HUDEP-2 (cell line): ENCODE data around the gene DNAJB6.
A peak's percentile ranks its signal among the peaks of the same experiment; 100 is the strongest.

Experiments used
- DNase-seq, 76 experiments: peaks; one replicate each; lab custom pipeline; 2025; ENCODE audit not compliant: unreplicated experiment in 76 of 76; lab: John Stamatoyannopoulos, UW

DNAJB6 gene

GRCh38 chr7:157425137-157425731, 88.4 kb downstream of the DNAJB6 start:
- DNase-seq, result no peak

DNA sequence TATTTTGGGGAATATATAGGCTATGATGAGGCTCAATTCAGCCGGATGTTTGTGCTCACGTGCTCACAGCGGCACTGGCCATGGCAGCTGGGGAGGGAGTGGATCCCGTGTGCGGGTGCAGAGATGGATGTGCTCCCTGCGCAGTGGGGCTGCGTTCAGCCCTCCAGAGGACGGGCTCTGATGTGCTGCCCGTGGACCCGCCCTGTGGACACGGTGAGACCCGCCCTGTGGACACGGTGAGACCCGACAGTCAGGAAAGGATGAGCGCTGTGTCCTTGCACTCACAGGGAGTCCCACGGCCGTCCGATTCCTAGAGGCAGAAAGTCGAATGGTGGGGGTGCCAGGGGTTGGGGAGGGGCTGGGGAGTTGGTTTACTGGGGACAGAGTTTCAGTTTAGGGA, 89.0 kb downstream of the DNAJB6 start:
- no peak for DNase-seq

GRCh38 chr7:157426463-157427301, 89.9 kb downstream of the DNAJB6 start:
- DNase-seq, result no peak

- no peak for DNase-seq
Observed at GRCh38 chr7:157427811-157428553, 91.2 kb downstream of the DNAJB6 start.

- no peak for DNase-seq
Observed at GRCh38 chr7:157428554-157428945, 91.7 kb downstream of the DNAJB6 start.

DNA sequence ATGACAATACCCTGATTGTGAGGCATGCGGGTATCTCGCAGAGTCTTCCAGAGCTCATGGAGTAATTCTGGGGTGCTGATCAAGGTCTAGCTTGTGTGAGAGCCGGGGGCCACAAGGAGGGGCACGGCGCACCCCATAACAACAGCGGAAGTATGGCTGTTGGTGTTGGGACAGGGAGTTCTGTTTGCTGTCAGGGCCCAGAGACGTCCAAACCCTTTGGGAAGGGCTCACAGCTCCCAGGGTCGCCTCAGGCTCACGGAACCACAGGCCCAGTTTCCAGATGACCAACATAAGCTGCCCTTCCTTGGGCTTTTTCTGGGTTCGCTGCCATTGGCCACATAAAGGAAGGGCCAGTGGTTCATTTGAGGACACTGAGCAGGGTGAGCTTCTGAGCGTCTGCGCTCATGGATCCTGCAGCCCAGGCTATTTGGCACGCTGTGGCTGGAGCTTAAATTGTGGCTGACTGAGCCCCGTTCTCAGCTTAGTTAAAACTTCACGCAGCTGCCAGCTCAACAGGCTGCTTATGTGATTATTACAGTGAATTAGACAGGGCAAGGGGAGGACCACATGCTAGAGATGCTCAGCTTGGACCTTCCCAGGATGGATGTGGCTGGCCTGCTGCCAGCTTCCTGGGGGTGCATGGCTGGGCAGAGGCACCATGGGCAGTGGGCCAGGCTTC, 92.3 kb downstream of the DNAJB6 start:
- DNase-seq, result no peak

DNA sequence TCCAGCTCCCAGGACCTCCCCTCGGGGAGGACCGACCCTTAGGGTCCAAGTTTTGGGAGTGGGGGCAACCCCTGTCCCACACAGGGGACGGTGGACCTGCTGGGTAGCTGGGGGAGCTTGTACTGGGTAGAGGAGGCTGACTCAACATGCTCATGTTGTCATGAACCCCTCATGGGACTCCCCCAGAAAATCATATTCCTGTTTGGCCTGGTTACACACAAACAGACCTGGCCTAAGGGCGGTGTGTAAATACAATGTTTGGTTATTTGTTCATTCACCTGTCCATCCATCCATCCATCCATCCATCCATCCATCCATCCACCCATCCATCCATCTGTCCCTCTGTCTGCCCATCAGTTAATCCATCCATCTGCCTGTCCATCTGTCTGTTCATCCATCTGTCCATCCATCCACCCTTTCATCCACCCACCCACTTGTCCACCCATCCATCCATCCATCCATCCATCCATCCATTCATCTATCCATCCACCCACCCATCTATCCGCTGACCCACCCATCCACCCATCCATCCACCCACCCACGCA, 92.9 kb downstream of the DNAJB6 start:
- no peak for DNase-seq

DNA sequence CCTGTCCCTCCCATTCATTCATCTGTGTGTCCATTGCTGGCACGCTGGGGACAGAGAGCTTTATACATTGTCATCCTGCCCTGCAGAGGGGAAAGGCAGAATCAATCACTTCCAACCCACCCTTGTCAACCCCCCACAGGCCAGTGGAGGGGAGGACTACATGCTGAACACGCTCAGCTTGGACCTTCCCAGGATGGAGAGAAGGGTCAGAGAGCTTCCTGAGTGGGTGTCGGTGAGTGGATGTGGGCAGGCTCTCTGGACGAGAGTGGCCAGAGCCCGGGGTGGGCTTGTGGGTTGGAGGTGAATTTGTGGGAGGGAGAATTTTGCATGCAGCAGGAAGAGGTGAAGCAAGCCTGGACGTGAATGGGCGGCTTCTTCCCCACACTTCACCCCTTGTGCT, 93.9 kb downstream of the DNAJB6 start:
- no peak for DNase-seq

DNA sequence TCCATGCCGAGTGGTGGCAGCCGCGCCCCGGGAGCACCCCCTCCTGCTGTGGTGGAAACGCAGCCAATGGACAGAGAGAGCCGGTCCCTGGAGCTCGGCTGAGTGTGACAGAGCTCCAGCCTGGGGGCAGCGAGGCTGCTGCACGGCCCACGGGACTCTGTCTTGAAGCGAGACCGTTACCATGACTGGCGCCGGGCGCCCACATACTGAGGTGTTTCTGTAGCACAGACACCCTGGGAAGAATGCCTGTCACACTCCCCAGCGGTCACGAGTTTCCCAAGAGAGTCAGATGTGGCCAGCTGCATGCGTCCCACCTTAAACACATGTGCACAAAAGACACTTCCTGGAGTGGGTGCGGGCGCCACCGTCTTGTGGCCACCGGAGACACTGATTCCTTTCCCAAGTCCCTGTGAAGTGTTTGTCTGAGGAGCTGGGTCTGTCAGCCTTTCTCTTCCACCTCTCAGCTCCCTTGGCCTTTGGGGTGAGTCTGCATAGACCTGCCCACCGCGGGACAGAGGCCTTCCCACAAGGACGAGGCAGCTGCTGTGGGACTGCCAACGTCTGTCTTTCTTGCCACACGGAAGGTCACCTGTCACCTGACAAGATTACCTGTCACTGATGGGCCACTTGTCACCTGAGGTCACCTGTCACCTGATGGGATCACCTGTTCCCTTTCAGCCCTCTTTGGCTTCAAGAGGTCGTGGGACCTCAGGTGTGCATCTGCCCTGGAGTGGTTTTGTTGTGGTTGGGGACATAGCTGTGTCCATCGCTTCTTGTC, 94.6 kb downstream of the DNAJB6 start:
- no peak for DNase-seq

GRCh38 chr7:157431951-157432540, 95.2 kb downstream of the DNAJB6 start:
- no peak for DNase-seq

GRCh38 chr7:157432541-157432956, 95.7 kb downstream of the DNAJB6 start:
- peak in 66 of 76 experiments; percentile 10 to 78 (median 51) for DNase-seq

- peak in 33 of 76 experiments; percentile 4 to 47 (median 24) for DNase-seq
Observed at GRCh38 chr7:157432957-157433576, 96.3 kb downstream of the DNAJB6 start.

DNA sequence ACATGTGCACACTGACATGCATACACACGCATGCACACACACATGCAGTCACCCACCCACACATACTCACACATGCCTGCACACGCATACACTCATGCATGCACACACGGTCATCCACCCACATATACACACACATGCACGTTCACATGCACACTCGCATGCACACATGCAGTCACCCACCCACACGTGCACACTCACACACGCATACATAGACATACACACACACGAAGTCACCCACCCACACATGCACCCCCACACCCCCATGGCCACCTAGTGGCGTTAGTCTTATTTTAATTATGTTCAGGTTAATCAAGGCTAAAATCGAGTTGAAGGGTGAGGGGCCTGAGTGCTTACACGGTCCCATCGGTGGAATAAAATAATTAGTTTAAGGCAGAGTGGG, 96.8 kb downstream of the DNAJB6 start:
- DNase-seq, result no peak

GRCh38 chr7:157434231-157434630, 97.4 kb downstream of the DNAJB6 start:
- DNase-seq, result no peak

DNA sequence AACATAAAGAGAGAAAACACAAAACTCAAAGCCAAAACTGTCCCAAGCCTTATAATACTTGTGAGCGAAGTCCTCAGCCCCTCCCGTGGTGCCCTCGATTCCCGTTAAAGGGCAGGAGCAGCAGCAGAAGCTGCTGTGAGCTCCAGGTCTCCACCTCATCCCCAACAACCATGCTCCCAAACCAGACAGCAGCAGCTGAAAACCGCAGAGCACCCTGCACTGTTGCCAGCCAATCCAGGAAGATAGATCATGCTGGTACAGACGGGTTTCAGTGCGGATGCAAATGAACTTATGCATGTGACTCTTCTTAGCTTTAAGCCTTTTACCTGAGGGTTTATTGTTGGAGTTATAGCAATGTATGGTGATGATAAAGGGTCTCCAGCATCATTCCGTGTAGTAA, 97.9 kb downstream of the DNAJB6 start:
- DNase-seq, result no peak

GRCh38 chr7:157436076-157436475, 99.3 kb downstream of the DNAJB6 start:
- no peak for DNase-seq

DNA sequence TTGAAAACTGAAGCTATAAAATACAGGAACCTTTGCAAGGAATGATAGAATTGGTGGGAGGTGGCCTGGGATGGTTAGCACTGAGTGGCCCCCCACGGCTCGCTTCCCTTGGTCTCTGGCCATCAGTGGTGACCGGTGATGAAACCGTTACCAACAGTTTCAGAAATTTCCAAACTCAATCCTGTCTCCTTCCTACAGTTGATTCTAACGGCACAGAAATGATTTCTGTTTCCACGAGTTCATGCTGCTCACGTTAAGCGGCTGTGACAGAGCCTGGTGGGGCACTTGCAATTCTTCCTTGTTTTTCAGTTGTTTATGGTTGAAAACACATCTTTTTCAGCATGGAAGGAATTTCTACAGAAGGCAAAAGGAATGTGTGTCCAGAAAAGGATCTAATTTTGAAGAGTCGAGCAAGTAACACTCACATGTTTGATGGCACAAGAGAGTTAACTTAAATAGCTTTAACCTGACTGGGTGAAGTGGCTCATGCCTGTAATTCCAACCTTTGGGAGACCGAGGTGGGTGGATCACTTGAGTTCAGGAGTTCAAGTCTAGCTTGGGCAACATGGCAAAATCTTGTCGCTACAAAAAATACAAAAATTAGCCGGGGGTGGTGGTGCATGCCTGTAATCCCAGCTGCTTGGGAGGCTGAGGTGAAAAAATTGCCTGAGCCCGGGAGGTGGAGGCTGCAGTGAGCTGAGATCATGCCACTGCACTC, 100.1 kb downstream of the DNAJB6 start:
- no peak for DNase-seq

DNA sequence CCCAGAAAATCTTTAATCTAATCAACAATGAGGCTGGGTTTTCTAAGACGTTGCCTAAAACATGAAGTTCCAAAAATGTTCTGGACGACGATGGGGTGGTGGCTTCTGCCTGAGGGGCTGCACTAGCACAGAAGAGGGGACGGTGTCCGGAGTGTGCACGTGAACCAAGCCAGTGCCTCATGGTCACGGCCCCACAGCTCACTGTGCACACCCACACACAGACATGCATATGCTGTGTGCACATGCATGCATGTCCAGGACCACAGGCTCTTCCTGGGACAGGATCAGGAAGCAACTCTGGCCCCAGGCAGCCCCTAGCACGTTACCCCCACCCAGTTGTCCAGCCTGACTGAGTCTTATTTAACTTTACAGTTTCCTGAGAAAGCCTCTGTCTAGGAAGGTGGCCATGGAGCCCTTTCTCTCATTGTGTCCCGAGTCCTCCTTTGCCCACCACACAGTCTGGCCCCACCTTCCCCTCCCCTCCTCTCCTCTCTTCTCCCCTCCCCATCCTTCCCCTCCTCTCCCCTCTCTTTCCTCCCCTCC, 100.8 kb downstream of the DNAJB6 start:
- DNase-seq, result no peak
